GM12892 (cell line): Measurements from ENCODE around the gene FASTK.

ENCODE experiments used
- DNase-seq: peaks from one replicate; pipeline ENCODE4 v3.0.0; 2011; ENCODE audit not compliant: insufficient read length
- FAIRE-seq: peaks from 2 replicates; lab custom pipeline; 2011; peaks lifted over from hg19 to GRCh38; lab: Jason Lieb, UNC
- POLR2A ChIP-seq: IDR thresholded peaks from 2 replicates; pipeline ENCODE4 v1.6.1; 2011; ENCODE audit warnings: low read depth, low read length, control low read depth
- POLR2AphosphoS5 ChIP-seq: IDR thresholded peaks from 2 replicates; pipeline ENCODE4 v1.6.1; 2011; ENCODE audit warnings: low read depth, low read length, control low read depth
- TAF1 ChIP-seq: IDR thresholded peaks from 2 replicates; pipeline ENCODE4 v1.6.1; 2011; ENCODE audit warnings: low read depth, mild to moderate bottlenecking, control low read depth, low read length, borderline replicate concordance

The FASTK gene

GRCh38 chr7:151123822-151124464, 43.3 kb upstream of the FASTK start:
- peak; percentile 90 for FAIRE-seq

GRCh38 chr7:151123158-151123821, 42.7 kb upstream of the FASTK start:
- TF ChIP-seq POLR2A (no peak), TAF1 (no peak), POLR2AphosphoS5 (no peak)
- no peak for DNase-seq
- no peak for FAIRE-seq

More at GRCh38 chr7:151123822-151124464, 43.3 kb upstream of the FASTK start:
- DNase-seq: peak; percentile 98
- no peak for TF ChIP-seq TAF1
- no peak for TF ChIP-seq POLR2AphosphoS5
- no peak for TF ChIP-seq POLR2A

- no peak for TF ChIP-seq POLR2AphosphoS5
- TF ChIP-seq TAF1: no peak
- no peak for TF ChIP-seq POLR2A
- FAIRE-seq: no peak
- DNase-seq: no peak
These were observed 42.2 kb upstream of the FASTK start for GRCh38 chr7:151122796-151123157.

- DNase-seq (no peak), FAIRE-seq (no peak)
- no peak for TF ChIP-seq POLR2A
- TF ChIP-seq POLR2AphosphoS5: no peak
- TF ChIP-seq TAF1: no peak
These were observed 41.7 kb upstream of the FASTK start for GRCh38 chr7:151122276-151122675.

GRCh38 chr7:151121380-151122170, 41.0 kb upstream of the FASTK start:
- DNase-seq (no peak), FAIRE-seq (no peak)
- TF ChIP-seq POLR2AphosphoS5 (no peak), TAF1 (no peak), POLR2A (no peak)

GRCh38 chr7:151120896-151121295, 40.3 kb upstream of the FASTK start:
- no peak for DNase-seq
- no peak for FAIRE-seq
- TF ChIP-seq POLR2AphosphoS5 (no peak), POLR2A (no peak), TAF1 (no peak)

GRCh38 chr7:151119902-151120301, 39.3 kb upstream of the FASTK start:
- DNase-seq (no peak), FAIRE-seq (no peak)
- TF ChIP-seq TAF1: no peak
- TF ChIP-seq POLR2A: no peak

GRCh38 chr7:151119055-151119415, 38.4 kb upstream of the FASTK start:
- DNase-seq: no peak
- TF ChIP-seq POLR2A (no peak), TAF1 (no peak), POLR2AphosphoS5 (no peak)
- FAIRE-seq: no peak

- FAIRE-seq: no peak
These were observed 37.8 kb upstream of the FASTK start for GRCh38 chr7:151118108-151119054.

GRCh38 chr7:151117565-151117964, 37.0 kb upstream of the FASTK start:
- TF ChIP-seq TAF1: no peak
- TF ChIP-seq POLR2A: no peak
- TF ChIP-seq POLR2AphosphoS5: no peak
- DNase-seq (no peak), FAIRE-seq (no peak)

More at GRCh38 chr7:151118108-151119054, 37.8 kb upstream of the FASTK start:
- no peak for DNase-seq
- no peak for TF ChIP-seq POLR2A
- TF ChIP-seq POLR2AphosphoS5: no peak
- TF ChIP-seq TAF1: no peak
